Naive thymus-derived CD8-positive, alpha-beta T cell (primary cell): ENCODE measurements around the gene PNPLA1. TPM values are rescaled to one million over a fixed set of nuclear protein-coding genes. Genes with fewer than 3 reads are reported as not detected.
A peak's percentile ranks its signal among the peaks of the same experiment; 100 is the strongest.

Source experiments
- ATAC-seq, 2 donors: fragments of 150-1000 bp; cut with Tn5 transposase in 1 of 2; sonication (Bioruptor Pico), chemical (Tn5 transposase) in 1 of 2; 1 replicate in 1 of 2; 2 replicates in 1 of 2; pipeline ENCODE4 v1.10.0; 2021; ENCODE audit warnings: mild to moderate bottlenecking in 2 of 2, moderate library complexity in 2 of 2
- POLR2A ChIA-PET: fragments of 350-600 bp; sonication (Branson Sonifier 250); formaldehyde crosslinking; loops from one replicate; lab custom pipeline; 2021; ENCODE audit warnings: antibody characterized with exemption; lab: Charles Lee
- DNase-seq, 10 donors: peaks; one replicate each; pipeline versions ENCODE4 v3.0.0 to v3.0.0-alpha.2; 2020 to 2022
- H3K27ac Mint-ChIP-seq, 10 donors: one replicate each; pipeline ENCODE4 v1.8.0; 2020 to 2022; ENCODE audit warnings: mild to moderate bottlenecking in 10 of 10, mixed read lengths in 10 of 10, moderate library complexity in 4 of 10, inconsistent platforms in 1 of 10
- H3K27me3 Mint-ChIP-seq, 5 donors: one replicate each; pipeline ENCODE4 v1.8.0; 2021 to 2022; ENCODE audit warnings: mixed read lengths in 5 of 5
- H3K36me3 Mint-ChIP-seq, 3 donors: one replicate each; pipeline ENCODE4 v1.8.0; 2020 to 2022; ENCODE audit warnings: mixed read lengths in 3 of 3, mild to moderate bottlenecking in 2 of 3, inconsistent platforms in 1 of 3
- H3K4me1 Mint-ChIP-seq, 4 donors: one replicate each; pipeline ENCODE4 v1.8.0; 2021 to 2022; ENCODE audit warnings: mixed read lengths in 4 of 4
- H3K4me3 Mint-ChIP-seq, 10 donors: one replicate each; pipeline ENCODE4 v1.8.0; 2020 to 2022; ENCODE audit warnings: mild to moderate bottlenecking in 10 of 10, mixed read lengths in 10 of 10, moderate library complexity in 6 of 10, inconsistent platforms in 1 of 10
- H3K9me3 Mint-ChIP-seq, 9 donors: one replicate each; pipeline ENCODE4 v1.8.0; 2020 to 2022; ENCODE audit warnings: mixed read lengths in 9 of 9, mild to moderate bottlenecking in 3 of 9, inconsistent platforms in 1 of 9, moderate library complexity in 1 of 9
- polyA plus RNA-seq, 3 donors: library from polyadenylated mRNA; unstranded; fragments of 300-500 nt; fragmentation: Illumina TruSeq; gene quantifications; one replicate each; pipeline ENCODE4 v1.2.3, GENCODE V29; 2021
- total RNA-seq, 8 experiments: library from RNA in 2 of 8; stranded (reverse) in 2 of 8; gene quantifications; one replicate each; pipeline ENCODE4 v1.2.3 and lab custom pipeline; 2021 to 2026

Gene PNPLA1
- total and polyA plus RNA-seq, 5 experiments from 2014 or later, result not detected

GRCh38 chr6:36327919-36328236 lies 58.0 kb downstream of the PNPLA1 start:
- DNase-seq (no peak), ATAC-seq (no peak)
- Mint-ChIP-seq H3K9me3 (no peaks in the 10 kb centered on the region), H3K27ac (no peak overlapping the region), H3K36me3 (no peaks in the 10 kb centered on the region), H3K27me3 (peaks cover 0 to 6% (median 2%) of the 10 kb centered on the region in 5 donors), H3K4me1 (peaks cover 0 to 6% (median 0%) of the 10 kb centered on the region in 4 donors), H3K4me3 (no peak overlapping the region)
- POLR2A ChIA-PET, result no interaction called here

- POLR2A ChIA-PET, result no interaction called here
- DNase-seq (no peak), ATAC-seq (no peak)
- Mint-ChIP-seq H3K27me3 (peaks cover 0 to 10% (median 4%) of the 10 kb centered on the region in 5 donors), H3K4me1 (peaks cover 0 to 6% (median 0%) of the 10 kb centered on the region in 4 donors), H3K9me3 (no peaks in the 10 kb centered on the region), H3K4me3 (no peak overlapping the region), H3K36me3 (no peaks in the 10 kb centered on the region), H3K27ac (no peak overlapping the region)
These were observed 58.7 kb downstream of the PNPLA1 start for GRCh38 chr6:36328600-36328999.

GRCh38 chr6:36329798-36330291 lies 60.0 kb downstream of the PNPLA1 start:
- peaks cover 8 to 19% (median 14%) of the 10 kb centered on the region in 5 donors for H3K27me3 Mint-ChIP-seq
- POLR2A ChIA-PET, result no interaction called here

GRCh38 chr6:36330366-36330765 lies 60.5 kb downstream of the PNPLA1 start:
- no peaks in the 10 kb centered on the region for H3K9me3 Mint-ChIP-seq
- ATAC-seq (no peak), DNase-seq (no peak)
- no peak overlapping the region for H3K27ac Mint-ChIP-seq
- H3K27me3 Mint-ChIP-seq, result peaks cover 12 to 24% (median 18%) of the 10 kb centered on the region in 5 donors
- H3K36me3 Mint-ChIP-seq, result no peaks in the 10 kb centered on the region
- H3K4me1 Mint-ChIP-seq, result peaks cover 0 to 6% (median 1%) of the 10 kb centered on the region in 4 donors
- no peak overlapping the region for H3K4me3 Mint-ChIP-seq
- POLR2A ChIA-PET, result no interaction called here

More at GRCh38 chr6:36329798-36330291, 60.0 kb downstream of the PNPLA1 start:
- Mint-ChIP-seq H3K4me3 (no peak overlapping the region), H3K9me3 (no peaks in the 10 kb centered on the region), H3K4me1 (peaks cover 0 to 6% (median 1%) of the 10 kb centered on the region in 4 donors), H3K36me3 (no peaks in the 10 kb centered on the region), H3K27ac (no peak overlapping the region)
- DNase-seq (no peak), ATAC-seq (no peak)

- Mint-ChIP-seq H3K4me3 (no peak overlapping the region), H3K36me3 (no peaks in the 10 kb centered on the region), H3K4me1 (peaks cover 0 to 6% (median 1%) of the 10 kb centered on the region in 4 donors), H3K9me3 (no peaks in the 10 kb centered on the region), H3K27ac (no peak overlapping the region), H3K27me3 (peaks cover 12 to 32% (median 19%) of the 10 kb centered on the region in 5 donors)
- no peak for ATAC-seq
- DNase-seq, result no peak
- POLR2A ChIA-PET, result no interaction called here
These were observed 61.5 kb downstream of the PNPLA1 start for GRCh38 chr6:36331381-36331780.

GRCh38 chr6:36333171-36333895 lies 63.5 kb downstream of the PNPLA1 start:
- Mint-ChIP-seq H3K9me3 (no peaks in the 10 kb centered on the region), H3K27ac (no peak overlapping the region), H3K4me3 (no peak overlapping the region), H3K4me1 (peaks cover 6 to 13% (median 8%) of the 10 kb centered on the region in 4 donors), H3K27me3 (peaks cover 12 to 32% (median 19%) of the 10 kb centered on the region in 5 donors), H3K36me3 (no peaks in the 10 kb centered on the region)
- ATAC-seq (no peak), DNase-seq (no peak)
- POLR2A ChIA-PET, result no interaction called here

GRCh38 chr6:36333931-36334725 lies 64.3 kb downstream of the PNPLA1 start:
- POLR2A ChIA-PET, result interaction anchor here (0.6 kb wide), 1 partner anchor 31 kb away, joined by 3 read pairs; no protein-coding TSS in a partner anchor
- no peaks in the 10 kb centered on the region for H3K9me3 Mint-ChIP-seq
- peak overlapping the region in 1 of 10 donors; percentile 32 for H3K27ac Mint-ChIP-seq
- no peaks in the 10 kb centered on the region for H3K36me3 Mint-ChIP-seq
- H3K4me1 Mint-ChIP-seq, result peaks cover 6 to 13% (median 8%) of the 10 kb centered on the region in 4 donors
- no peak for DNase-seq
- no peak for ATAC-seq
- peaks cover 12 to 34% (median 19%) of the 10 kb centered on the region in 5 donors for H3K27me3 Mint-ChIP-seq
- H3K4me3 Mint-ChIP-seq, result no peak overlapping the region

GRCh38 chr6:36334832-36335459 lies 65.1 kb downstream of the PNPLA1 start:
- ATAC-seq (no peak), DNase-seq (no peak)
- H3K27ac Mint-ChIP-seq, result peak overlapping the region in 1 of 10 donors; percentile 32
- H3K27me3 Mint-ChIP-seq, result peaks cover 14 to 36% (median 25%) of the 10 kb centered on the region in 5 donors
- no peak overlapping the region for H3K4me3 Mint-ChIP-seq
- no peaks in the 10 kb centered on the region for H3K36me3 Mint-ChIP-seq
- POLR2A ChIA-PET, result no interaction called here
- H3K9me3 Mint-ChIP-seq, result no peaks in the 10 kb centered on the region
- H3K4me1 Mint-ChIP-seq, result peaks cover 6 to 13% (median 8%) of the 10 kb centered on the region in 4 donors

GRCh38 chr6:36335465-36336207 lies 65.8 kb downstream of the PNPLA1 start:
- Mint-ChIP-seq H3K4me3 (no peak overlapping the region), H3K27ac (no peak overlapping the region), H3K27me3 (peaks cover 14 to 42% (median 28%) of the 10 kb centered on the region in 5 donors), H3K9me3 (no peaks in the 10 kb centered on the region), H3K36me3 (no peaks in the 10 kb centered on the region), H3K4me1 (peaks cover 6 to 14% (median 8%) of the 10 kb centered on the region in 4 donors)
- POLR2A ChIA-PET, result no interaction called here
- ATAC-seq, result no peak
- DNase-seq, result no peak

- ATAC-seq, result no peak
These were observed 66.4 kb downstream of the PNPLA1 start for GRCh38 chr6:36336208-36336710.

GRCh38 chr6:36336779-36337241 lies 67.0 kb downstream of the PNPLA1 start, which contains the start of gene BNIP5:
Gene BNIP5, minus strand, starts transcription at chr6:36336888. Its CDS starts 6,198 bp downstream, at chr6:36330690.
- Mint-ChIP-seq H3K4me3 (peak within 1 kb of the TSS in 1 of 10 donors; percentile 28), H3K4me1 (peaks cover 9 to 19% (median 12%) of the 10 kb centered on the region in 4 donors), H3K27me3 (peaks cover 17 to 46% (median 32%) of the 10 kb centered on the region in 5 donors), H3K9me3 (no peaks in the 10 kb centered on the region), H3K36me3 (no peaks in the 10 kb centered on the region), H3K27ac (peak within 1 kb of the TSS in 2 of 10 donors; percentile 56 to 67)
- POLR2A ChIA-PET, result no interaction called here
- DNase-seq (peak in 1 of 10 donors; percentile 13), ATAC-seq (peak; percentile 36 to 72)

More at GRCh38 chr6:36336208-36336710, 66.4 kb downstream of the PNPLA1 start:
- Mint-ChIP-seq H3K27me3 (peaks cover 17 to 46% (median 32%) of the 10 kb centered on the region in 5 donors), H3K4me1 (peaks cover 9 to 19% (median 12%) of the 10 kb centered on the region in 4 donors), H3K4me3 (no peak overlapping the region), H3K36me3 (no peaks in the 10 kb centered on the region), H3K9me3 (no peaks in the 10 kb centered on the region), H3K27ac (no peak overlapping the region)
- POLR2A ChIA-PET, result no interaction called here
- no peak for DNase-seq
